ENCODE data around the gene SYT3. TPM values are rescaled to one million over a fixed set of nuclear protein-coding genes. Genes with fewer than 3 reads are reported as not detected.

SYT3 gene
- total and polyA plus RNA-seq, 4 donors, result not detected

DNA sequence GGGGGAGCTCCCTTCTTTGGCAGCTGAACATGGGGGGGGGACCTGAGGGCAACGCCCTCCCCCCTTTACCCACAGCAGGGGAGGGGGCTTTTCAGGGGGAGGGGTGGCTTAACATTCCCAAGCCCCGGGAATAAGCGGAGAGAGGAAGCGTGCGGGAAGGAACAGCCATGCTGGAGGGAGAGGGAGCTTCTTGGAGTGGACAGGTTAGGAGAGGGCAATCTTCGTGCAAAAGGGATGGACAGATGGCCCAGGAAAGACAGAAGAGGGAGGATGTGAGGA is 20.3 kb upstream of the SYT3 start:
- H3K27ac ChIP-seq (ENCODE audit: low read depth in 1 of 2, low read length in 2 of 2), result no peak overlapping the region
- H3K27me3 ChIP-seq (ENCODE audit: control insufficient read depth in 4 of 4, insufficient read depth in 4 of 4, low read length in 3 of 4), result peaks cover 0 to 16% (median 0%) of the 10 kb centered on the region in 4 donors
- H3K9me3 ChIP-seq (ENCODE audit: control insufficient read depth in 4 of 4, low read length in 3 of 4), result peaks cover 4 to 14% (median 7%) of the 10 kb centered on the region in 4 donors
- H3K9ac ChIP-seq (ENCODE audit: low read depth in 1 of 2, low read length in 2 of 2), result no peak overlapping the region
- no peak overlapping the region for H3K4me3 ChIP-seq (ENCODE audit: low read depth in 1 of 3, low read length in 3 of 3)
- WGBS, result 30% methylated on average over 6 of the region's 6 CpGs
- no peaks in the 10 kb centered on the region for H3K36me3 ChIP-seq (ENCODE audit: control insufficient read depth in 4 of 4, insufficient read depth in 3 of 4, low read depth in 1 of 4, low read length in 3 of 4)
- TF ChIP-seq FOXA2 (IDR thresholded peaks at IDR 0.05) (no peak), JUND (IDR thresholded peaks at IDR 0.05) (no peak), FOXA1 (IDR thresholded peaks at IDR 0.05) (no peak), YY1 (IDR thresholded peaks at IDR 0.05) (no peak), RAD21 (IDR thresholded peaks at IDR 0.05) (no peak), HNF4G (IDR thresholded peaks at IDR 0.05) (no peak), RXRA (IDR thresholded peaks at IDR 0.05) (no peak), SP1 (IDR thresholded peaks at IDR 0.05) (no peak), GABPA (IDR thresholded peaks at IDR 0.05 in 1 of 2, conservative IDR thresholded peaks at IDR 0.05 in 1 of 2) (no peak), NR2F2 (IDR thresholded peaks at IDR 0.05) (no peak), TAF1 (conservative IDR thresholded peaks at IDR 0.05) (no peak), HNF4A (conservative IDR thresholded peaks at IDR 0.05) (no peak), EGR1 (IDR thresholded peaks at IDR 0.05; ENCODE audit: low read depth in 2 of 2) (no peak)
- TF ChIP-seq, protein P1, sequence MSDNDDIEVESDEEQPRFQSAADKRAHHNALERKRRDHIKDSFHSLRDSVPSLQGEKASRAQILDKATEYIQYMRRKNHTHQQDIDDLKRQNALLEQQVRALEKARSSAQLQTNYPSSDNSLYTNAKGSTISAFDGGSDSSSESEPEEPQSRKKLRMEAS (IDR thresholded peaks at IDR 0.05), result no peak
- TF ChIP-seq, protein P2, sequence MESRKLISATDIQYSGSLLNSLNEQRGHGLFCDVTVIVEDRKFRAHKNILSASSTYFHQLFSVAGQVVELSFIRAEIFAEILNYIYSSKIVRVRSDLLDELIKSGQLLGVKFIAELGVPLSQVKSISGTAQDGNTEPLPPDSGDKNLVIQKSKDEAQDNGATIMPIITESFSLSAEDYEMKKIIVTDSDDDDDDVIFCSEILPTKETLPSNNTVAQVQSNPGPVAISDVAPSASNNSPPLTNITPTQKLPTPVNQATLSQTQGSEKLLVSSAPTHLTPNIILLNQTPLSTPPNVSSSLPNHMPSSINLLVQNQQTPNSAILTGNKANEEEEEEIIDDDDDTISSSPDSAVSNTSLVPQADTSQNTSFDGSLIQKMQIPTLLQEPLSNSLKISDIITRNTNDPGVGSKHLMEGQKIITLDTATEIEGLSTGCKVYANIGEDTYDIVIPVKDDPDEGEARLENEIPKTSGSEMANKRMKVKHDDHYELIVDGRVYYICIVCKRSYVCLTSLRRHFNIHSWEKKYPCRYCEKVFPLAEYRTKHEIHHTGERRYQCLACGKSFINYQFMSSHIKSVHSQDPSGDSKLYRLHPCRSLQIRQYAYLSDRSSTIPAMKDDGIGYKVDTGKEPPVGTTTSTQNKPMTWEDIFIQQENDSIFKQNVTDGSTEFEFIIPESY (IDR thresholded peaks at IDR 0.05), result no peak
- TF ChIP-seq, protein P3, sequence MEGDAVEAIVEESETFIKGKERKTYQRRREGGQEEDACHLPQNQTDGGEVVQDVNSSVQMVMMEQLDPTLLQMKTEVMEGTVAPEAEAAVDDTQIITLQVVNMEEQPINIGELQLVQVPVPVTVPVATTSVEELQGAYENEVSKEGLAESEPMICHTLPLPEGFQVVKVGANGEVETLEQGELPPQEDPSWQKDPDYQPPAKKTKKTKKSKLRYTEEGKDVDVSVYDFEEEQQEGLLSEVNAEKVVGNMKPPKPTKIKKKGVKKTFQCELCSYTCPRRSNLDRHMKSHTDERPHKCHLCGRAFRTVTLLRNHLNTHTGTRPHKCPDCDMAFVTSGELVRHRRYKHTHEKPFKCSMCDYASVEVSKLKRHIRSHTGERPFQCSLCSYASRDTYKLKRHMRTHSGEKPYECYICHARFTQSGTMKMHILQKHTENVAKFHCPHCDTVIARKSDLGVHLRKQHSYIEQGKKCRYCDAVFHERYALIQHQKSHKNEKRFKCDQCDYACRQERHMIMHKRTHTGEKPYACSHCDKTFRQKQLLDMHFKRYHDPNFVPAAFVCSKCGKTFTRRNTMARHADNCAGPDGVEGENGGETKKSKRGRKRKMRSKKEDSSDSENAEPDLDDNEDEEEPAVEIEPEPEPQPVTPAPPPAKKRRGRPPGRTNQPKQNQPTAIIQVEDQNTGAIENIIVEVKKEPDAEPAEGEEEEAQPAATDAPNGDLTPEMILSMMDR (IDR thresholded peaks at IDR 0.05; ENCODE audit: low read depth, low read length, missing input control), result no peak
- TF ChIP-seq, protein P4, sequence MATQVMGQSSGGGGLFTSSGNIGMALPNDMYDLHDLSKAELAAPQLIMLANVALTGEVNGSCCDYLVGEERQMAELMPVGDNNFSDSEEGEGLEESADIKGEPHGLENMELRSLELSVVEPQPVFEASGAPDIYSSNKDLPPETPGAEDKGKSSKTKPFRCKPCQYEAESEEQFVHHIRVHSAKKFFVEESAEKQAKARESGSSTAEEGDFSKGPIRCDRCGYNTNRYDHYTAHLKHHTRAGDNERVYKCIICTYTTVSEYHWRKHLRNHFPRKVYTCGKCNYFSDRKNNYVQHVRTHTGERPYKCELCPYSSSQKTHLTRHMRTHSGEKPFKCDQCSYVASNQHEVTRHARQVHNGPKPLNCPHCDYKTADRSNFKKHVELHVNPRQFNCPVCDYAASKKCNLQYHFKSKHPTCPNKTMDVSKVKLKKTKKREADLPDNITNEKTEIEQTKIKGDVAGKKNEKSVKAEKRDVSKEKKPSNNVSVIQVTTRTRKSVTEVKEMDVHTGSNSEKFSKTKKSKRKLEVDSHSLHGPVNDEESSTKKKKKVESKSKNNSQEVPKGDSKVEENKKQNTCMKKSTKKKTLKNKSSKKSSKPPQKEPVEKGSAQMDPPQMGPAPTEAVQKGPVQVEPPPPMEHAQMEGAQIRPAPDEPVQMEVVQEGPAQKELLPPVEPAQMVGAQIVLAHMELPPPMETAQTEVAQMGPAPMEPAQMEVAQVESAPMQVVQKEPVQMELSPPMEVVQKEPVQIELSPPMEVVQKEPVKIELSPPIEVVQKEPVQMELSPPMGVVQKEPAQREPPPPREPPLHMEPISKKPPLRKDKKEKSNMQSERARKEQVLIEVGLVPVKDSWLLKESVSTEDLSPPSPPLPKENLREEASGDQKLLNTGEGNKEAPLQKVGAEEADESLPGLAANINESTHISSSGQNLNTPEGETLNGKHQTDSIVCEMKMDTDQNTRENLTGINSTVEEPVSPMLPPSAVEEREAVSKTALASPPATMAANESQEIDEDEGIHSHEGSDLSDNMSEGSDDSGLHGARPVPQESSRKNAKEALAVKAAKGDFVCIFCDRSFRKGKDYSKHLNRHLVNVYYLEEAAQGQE (IDR thresholded peaks at IDR 0.05), result no peak
- TF ChIP-seq, protein P5, sequence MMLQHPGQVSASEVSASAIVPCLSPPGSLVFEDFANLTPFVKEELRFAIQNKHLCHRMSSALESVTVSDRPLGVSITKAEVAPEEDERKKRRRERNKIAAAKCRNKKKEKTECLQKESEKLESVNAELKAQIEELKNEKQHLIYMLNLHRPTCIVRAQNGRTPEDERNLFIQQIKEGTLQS (IDR thresholded peaks at IDR 0.05), result no peak
- no peak for DNase-seq (ENCODE audit: low spot score)
- peaks cover 0 to 12% (median 5%) of the 10 kb centered on the region in 4 donors for H3K4me1 ChIP-seq (ENCODE audit: control insufficient read depth in 4 of 4, insufficient read depth in 4 of 4, low read length in 3 of 4)
